Stimulated activated naive CD8-positive, alpha-beta T cell treated with anti-CD3 and anti-CD28 coated beads, Interleukin-15, amount 100 ng/mL, for 72 hours (primary cell): ENCODE data around the gene EFHC1.

Experiments used
- ATAC-seq: fragments of 150-1000 bp; cut with Tn5 transposase; 2 replicates; pipeline ENCODE4 v1.10.0; 2021; ENCODE audit warnings: mild to moderate bottlenecking, moderate library complexity
- DNase-seq, 2 donors: peaks; one replicate each; pipeline ENCODE4 v3.0.0; 2021 to 2022
- H3K27ac Mint-ChIP-seq, 2 donors: one replicate each; pipeline ENCODE4 v1.8.0; 2022; ENCODE audit warnings: mild to moderate bottlenecking in 2 of 2, mixed read lengths in 2 of 2, moderate library complexity in 2 of 2
- H3K27me3 Mint-ChIP-seq: one replicate; pipeline ENCODE4 v1.8.0; 2022; ENCODE audit warnings: mixed read lengths
- H3K4me1 Mint-ChIP-seq: one replicate; pipeline ENCODE4 v1.8.0; 2022; ENCODE audit warnings: mild to moderate bottlenecking, mixed read lengths
- H3K4me3 Mint-ChIP-seq, 2 donors: one replicate each; pipeline ENCODE4 v1.8.0; 2022; ENCODE audit warnings: mild to moderate bottlenecking in 2 of 2, mixed read lengths in 2 of 2, moderate library complexity in 1 of 2
- H3K9me3 Mint-ChIP-seq, 2 donors: one replicate each; pipeline ENCODE4 v1.8.0; 2022; ENCODE audit warnings: mixed read lengths in 2 of 2

EFHC1 gene

GRCh38 chr6:52511572-52512151 lies 91.5 kb downstream of the EFHC1 start:
- H3K9me3 Mint-ChIP-seq = no peaks in the 10 kb centered on the region
- H3K27ac Mint-ChIP-seq = no peak overlapping the region
- no peaks in the 10 kb centered on the region for H3K27me3 Mint-ChIP-seq
- H3K4me3 Mint-ChIP-seq = no peak overlapping the region
- H3K4me1 Mint-ChIP-seq = peaks cover 9% of the 10 kb centered on the region
- ATAC-seq = no peak
- no peak for DNase-seq

GRCh38 chr6:52512199-52512598 lies 92.1 kb downstream of the EFHC1 start:
- Mint-ChIP-seq H3K9me3 (no peaks in the 10 kb centered on the region), H3K27me3 (no peaks in the 10 kb centered on the region), H3K27ac (no peak overlapping the region), H3K4me3 (no peak overlapping the region), H3K4me1 (peaks cover 9% of the 10 kb centered on the region)
- ATAC-seq (no peak), DNase-seq (no peak)

DNA sequence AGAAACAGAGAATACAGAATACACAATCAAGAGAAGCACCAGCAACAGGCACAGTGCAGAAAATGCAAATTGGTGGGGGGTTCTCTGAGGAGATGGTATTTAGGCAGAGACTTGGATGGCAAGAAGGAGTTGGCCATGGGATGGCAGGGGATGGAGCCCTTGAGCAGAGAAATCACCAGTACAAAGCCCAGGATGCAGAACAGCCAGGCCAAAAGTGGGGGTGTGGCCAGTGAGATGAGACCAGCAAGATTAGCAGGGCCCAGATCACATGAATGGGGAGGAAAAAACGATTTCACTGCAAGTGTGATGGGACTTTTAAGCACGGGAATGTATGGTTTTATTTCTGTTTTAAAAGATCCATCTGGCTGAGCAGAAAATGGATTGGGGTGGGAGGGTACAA lies 93.3 kb downstream of the EFHC1 start:
- H3K27me3 Mint-ChIP-seq = no peaks in the 10 kb centered on the region
- no peaks in the 10 kb centered on the region for H3K9me3 Mint-ChIP-seq
- no peak overlapping the region for H3K4me3 Mint-ChIP-seq
- peak overlapping the region in 1 of 2 donors; percentile 6 for H3K27ac Mint-ChIP-seq
- DNase-seq = no peak
- ATAC-seq = no peak
- peaks cover 17% of the 10 kb centered on the region for H3K4me1 Mint-ChIP-seq

- no peak overlapping the region for H3K4me3 Mint-ChIP-seq
- no peaks in the 10 kb centered on the region for H3K27me3 Mint-ChIP-seq
- ATAC-seq = no peak
- H3K27ac Mint-ChIP-seq = no peak overlapping the region
- no peak for DNase-seq
- peaks cover 17% of the 10 kb centered on the region for H3K4me1 Mint-ChIP-seq
- H3K9me3 Mint-ChIP-seq = no peaks in the 10 kb centered on the region
Observed at GRCh38 chr6:52513896-52514295, 93.8 kb downstream of the EFHC1 start.

GRCh38 chr6:52514514-52514913 lies 94.4 kb downstream of the EFHC1 start:
- Mint-ChIP-seq H3K9me3 (no peaks in the 10 kb centered on the region), H3K4me3 (no peak overlapping the region), H3K4me1 (peaks cover 17% of the 10 kb centered on the region), H3K27ac (no peak overlapping the region), H3K27me3 (no peaks in the 10 kb centered on the region)
- no peak for DNase-seq
- no peak for ATAC-seq

- H3K27ac Mint-ChIP-seq = peak overlapping the region in 1 of 2 donors; percentile 16
Observed at GRCh38 chr6:52515219-52515960, 95.2 kb downstream of the EFHC1 start.

GRCh38 chr6:52516269-52516668 lies 96.1 kb downstream of the EFHC1 start:
- Mint-ChIP-seq H3K4me3 (no peak overlapping the region), H3K9me3 (no peaks in the 10 kb centered on the region), H3K27ac (no peak overlapping the region), H3K4me1 (peaks cover 17% of the 10 kb centered on the region), H3K27me3 (no peaks in the 10 kb centered on the region)
- DNase-seq (no peak), ATAC-seq (no peak)

More at GRCh38 chr6:52515219-52515960, 95.2 kb downstream of the EFHC1 start:
- no peak for DNase-seq
- peak; percentile 49 for ATAC-seq
- H3K9me3 Mint-ChIP-seq = no peaks in the 10 kb centered on the region
- no peaks in the 10 kb centered on the region for H3K27me3 Mint-ChIP-seq
- H3K4me3 Mint-ChIP-seq = no peak overlapping the region
- H3K4me1 Mint-ChIP-seq = peaks cover 17% of the 10 kb centered on the region

GRCh38 chr6:52516943-52517342 lies 96.8 kb downstream of the EFHC1 start:
- DNase-seq (no peak), ATAC-seq (no peak)
- Mint-ChIP-seq H3K27me3 (no peaks in the 10 kb centered on the region), H3K4me1 (peaks cover 17% of the 10 kb centered on the region), H3K9me3 (no peaks in the 10 kb centered on the region), H3K27ac (no peak overlapping the region), H3K4me3 (no peak overlapping the region)

GRCh38 chr6:52517502-52518278 lies 97.5 kb downstream of the EFHC1 start:
- Mint-ChIP-seq H3K4me1 (peaks cover 17% of the 10 kb centered on the region), H3K27me3 (no peaks in the 10 kb centered on the region), H3K4me3 (no peak overlapping the region), H3K9me3 (no peaks in the 10 kb centered on the region), H3K27ac (peak overlapping the region in 1 of 2 donors; percentile 56)
- peak; percentile 17 to 28 for DNase-seq
- peak; percentile 86 for ATAC-seq

- Mint-ChIP-seq H3K27me3 (no peaks in the 10 kb centered on the region), H3K4me1 (peaks cover 17% of the 10 kb centered on the region), H3K27ac (no peak overlapping the region), H3K4me3 (no peak overlapping the region), H3K9me3 (no peaks in the 10 kb centered on the region)
- no peak for ATAC-seq
- DNase-seq = no peak
Observed at GRCh38 chr6:52518279-52518945, 98.3 kb downstream of the EFHC1 start.

- no peak overlapping the region for H3K27ac Mint-ChIP-seq
- DNase-seq = no peak
- H3K9me3 Mint-ChIP-seq = no peaks in the 10 kb centered on the region
- H3K27me3 Mint-ChIP-seq = no peaks in the 10 kb centered on the region
- no peak for ATAC-seq
- H3K4me1 Mint-ChIP-seq = peaks cover 15% of the 10 kb centered on the region
- no peak overlapping the region for H3K4me3 Mint-ChIP-seq
Observed at GRCh38 chr6:52519618-52520017, 99.5 kb downstream of the EFHC1 start.

- Mint-ChIP-seq H3K9me3 (no peaks in the 10 kb centered on the region), H3K27ac (no peak overlapping the region), H3K27me3 (no peaks in the 10 kb centered on the region), H3K4me3 (no peak overlapping the region), H3K4me1 (peaks cover 8% of the 10 kb centered on the region)
- DNase-seq (no peak), ATAC-seq (no peak)
Observed at GRCh38 chr6:52522151-52522626, 102.0 kb downstream of the EFHC1 start.

- DNase-seq = no peak
- H3K27ac Mint-ChIP-seq = no peak overlapping the region
- no peaks in the 10 kb centered on the region for H3K27me3 Mint-ChIP-seq
- H3K4me1 Mint-ChIP-seq = peaks cover 5% of the 10 kb centered on the region
- H3K4me3 Mint-ChIP-seq = no peak overlapping the region
- H3K9me3 Mint-ChIP-seq = no peaks in the 10 kb centered on the region
- ATAC-seq = no peak
Observed at GRCh38 chr6:52522655-52523054, 102.5 kb downstream of the EFHC1 start.

DNA sequence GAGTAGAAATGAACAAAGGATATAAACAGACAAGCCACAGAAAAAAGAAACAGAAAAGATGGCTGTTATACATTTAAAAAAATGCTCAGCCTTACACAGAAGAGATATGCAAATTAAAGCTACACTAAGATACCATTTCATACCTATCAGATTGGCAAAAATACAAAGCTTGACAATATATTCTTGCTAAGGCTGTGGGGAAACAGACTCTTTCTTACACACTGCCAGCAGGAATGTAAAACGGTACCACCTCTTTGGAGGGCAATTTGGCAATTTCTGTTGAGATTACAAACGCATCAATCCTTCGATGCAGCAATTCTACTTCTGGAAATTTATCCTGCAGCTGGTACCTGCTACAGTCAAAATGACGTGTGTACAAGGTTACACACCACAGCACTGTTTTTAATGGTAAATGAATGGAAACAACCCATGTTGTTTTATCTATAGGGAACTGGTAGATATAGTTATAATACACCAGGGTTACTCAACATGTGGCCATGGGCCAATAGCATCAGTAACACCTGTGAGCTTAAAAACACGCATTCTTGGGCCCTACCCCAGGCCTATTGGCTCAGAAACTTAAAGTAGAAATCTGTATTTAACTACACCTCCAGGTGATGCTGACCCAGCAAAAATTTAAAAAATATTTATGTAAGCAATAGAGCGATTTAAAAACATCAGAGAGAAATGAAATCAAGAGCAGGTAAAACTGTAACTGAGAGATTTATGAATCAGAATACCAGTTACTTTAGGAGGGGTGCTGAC lies 103.4 kb downstream of the EFHC1 start:
- H3K27ac Mint-ChIP-seq = peak overlapping the region in 1 of 2 donors; percentile 60

DNA sequence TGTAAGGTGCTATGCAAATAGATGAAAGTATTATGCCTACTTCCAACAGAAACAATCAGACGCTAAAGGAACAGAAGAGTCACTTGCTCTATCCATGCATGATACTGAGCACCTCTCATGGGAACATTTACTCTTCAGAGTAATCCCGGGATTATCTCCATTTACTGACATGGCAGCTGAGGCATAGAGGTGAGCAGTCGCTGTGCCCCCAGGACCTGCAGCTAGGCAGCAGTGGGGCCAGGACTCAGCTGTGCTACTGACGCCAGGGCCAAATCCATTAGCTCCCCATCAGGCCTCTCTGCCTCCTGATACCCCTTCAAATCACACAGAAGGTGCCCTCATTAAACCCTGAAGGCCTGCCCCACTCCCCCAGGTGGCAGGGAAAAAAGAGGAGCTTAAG lies 104.8 kb downstream of the EFHC1 start:
- no peaks in the 10 kb centered on the region for H3K27me3 Mint-ChIP-seq
- DNase-seq (no peak), ATAC-seq (no peak)
- no peaks in the 10 kb centered on the region for H3K9me3 Mint-ChIP-seq
- H3K4me3 Mint-ChIP-seq = no peak overlapping the region
- no peak overlapping the region for H3K27ac Mint-ChIP-seq
- peaks cover 6% of the 10 kb centered on the region for H3K4me1 Mint-ChIP-seq

More for the DNA sequence above, 103.4 kb downstream of the EFHC1 start:
- Mint-ChIP-seq H3K9me3 (no peaks in the 10 kb centered on the region), H3K4me1 (no peaks in the 10 kb centered on the region), H3K27me3 (no peaks in the 10 kb centered on the region), H3K4me3 (no peak overlapping the region)
- DNase-seq (no peak), ATAC-seq (no peak)
